ENCODE measurements around the gene CCDC43.
"Not testable (repeated sequence)": the region's sequence is repeated elsewhere in the genome, so short reads cannot be mapped to it uniquely, and the experiment has no call there.

CCDC43 gene

DNA sequence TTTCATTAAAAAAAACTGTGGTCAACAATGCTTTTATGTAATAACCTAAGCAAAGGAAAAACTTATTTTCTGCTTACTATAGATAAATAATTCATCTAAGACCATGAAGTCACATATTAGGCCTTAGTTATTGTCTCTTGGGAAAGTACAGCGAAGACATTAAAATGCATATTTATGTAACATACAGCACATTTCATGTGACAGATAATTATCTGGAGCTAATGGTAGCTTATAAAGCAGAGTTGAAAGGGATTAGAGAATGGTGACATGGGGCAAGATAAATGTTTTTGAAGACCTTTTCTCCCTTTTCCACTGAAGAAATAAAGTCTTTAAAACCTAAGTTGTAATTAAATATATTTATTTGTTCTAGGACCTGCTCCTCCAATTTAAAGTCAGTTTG lies 23.6 kb downstream of the CCDC43 start:
- DNase-seq (ENCODE audit: low read depth): no peak

DNA sequence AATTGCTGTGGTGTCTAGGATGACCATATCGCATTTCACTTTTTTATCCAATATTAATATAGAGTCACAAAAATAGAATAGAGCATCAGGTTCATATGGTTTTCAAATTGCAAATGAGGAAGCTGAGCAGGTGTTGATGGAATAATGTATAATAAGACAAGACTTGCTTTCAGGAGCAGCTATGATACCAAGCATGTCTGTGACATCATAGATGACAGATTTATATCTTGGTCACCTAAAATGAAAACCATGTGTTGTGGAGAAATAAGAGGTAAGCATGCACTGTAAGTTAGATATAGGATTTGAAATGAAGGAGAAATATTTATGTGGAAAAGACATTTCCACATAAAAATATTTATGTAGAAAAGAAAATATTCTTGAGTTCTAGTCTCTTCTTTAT lies 24.7 kb downstream of the CCDC43 start:
- DNase-seq (ENCODE audit: low read depth): no peak

DNA sequence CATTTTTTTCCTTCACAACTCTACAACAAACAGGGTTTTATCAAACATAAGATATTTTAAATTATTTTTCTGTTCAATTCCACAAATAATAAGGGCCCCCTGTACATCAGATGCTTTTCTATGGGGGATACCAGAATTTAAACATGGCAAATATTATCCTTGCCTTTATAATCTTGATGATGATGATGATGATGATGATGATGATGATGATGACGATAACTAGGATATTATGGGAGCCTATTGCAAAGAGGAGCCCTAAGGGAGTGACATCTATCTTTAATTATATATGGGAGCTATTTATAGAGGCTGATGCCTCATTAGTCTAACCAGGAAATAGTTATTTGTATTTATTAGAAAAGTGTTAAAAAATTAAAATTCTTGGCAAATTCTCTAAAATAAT lies 26.5 kb downstream of the CCDC43 start:
- DNase-seq (ENCODE audit: low read depth): no peak

DNA sequence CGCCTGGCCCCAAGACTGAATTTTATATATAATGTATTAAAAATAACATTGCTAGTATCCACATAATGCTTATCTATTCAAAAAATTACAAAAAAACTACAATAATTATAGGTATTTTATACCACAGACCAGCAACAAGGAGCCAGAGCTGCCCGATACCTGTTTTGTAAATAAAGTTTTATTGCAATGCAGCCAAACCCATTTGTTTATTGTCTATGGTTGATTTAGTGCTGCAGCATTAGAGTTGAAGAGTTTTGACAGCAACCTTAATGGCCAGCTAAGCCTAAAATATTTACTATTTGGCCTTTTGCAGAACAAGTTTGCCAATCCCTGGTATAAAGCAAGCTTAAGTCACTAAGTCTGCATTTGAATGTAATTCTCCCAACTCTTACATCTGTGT lies 27.7 kb downstream of the CCDC43 start:
- DNase-seq (ENCODE audit: low read depth): no peak

DNA sequence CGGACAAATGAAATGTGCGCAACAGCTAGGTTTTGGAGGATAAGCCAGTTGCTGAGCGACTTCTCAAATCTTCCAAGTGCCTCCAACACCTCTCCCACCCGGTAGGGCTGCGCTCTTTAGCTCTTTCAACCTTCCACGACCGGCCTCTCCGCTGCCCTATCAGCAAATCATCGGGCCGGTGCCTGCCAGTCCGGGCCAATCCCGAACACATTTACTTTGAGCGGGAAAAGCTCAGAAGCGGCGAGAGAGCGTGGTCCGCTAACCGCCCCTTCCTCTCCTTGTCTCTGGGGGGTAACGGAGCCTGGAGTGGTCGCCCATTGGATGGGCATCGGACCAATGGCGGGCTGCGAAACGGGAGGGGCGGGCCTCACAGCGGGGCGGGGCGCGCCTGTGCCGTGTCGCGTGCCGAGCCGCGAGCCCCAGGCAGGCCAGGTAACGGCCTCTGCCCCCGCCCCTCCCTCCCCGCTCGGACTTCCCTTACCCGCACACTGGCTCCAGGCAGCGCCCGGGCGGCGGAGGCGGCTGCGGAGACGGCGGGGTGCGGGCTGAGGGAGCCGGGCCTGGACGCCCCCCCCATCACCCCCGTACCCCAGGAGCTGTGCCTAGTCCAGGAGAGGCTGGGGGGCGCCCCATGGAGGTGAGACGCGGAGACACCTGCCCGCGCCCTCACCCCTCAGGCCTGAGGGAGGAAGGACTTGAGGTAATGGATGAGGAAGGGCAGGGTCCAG lies 33.4 kb downstream of the CCDC43 start, which contains the start of gene MEIOC:
MEIOC (plus strand) TSS at position 486 of the 728 bp plus-strand sequence; CDS start at position 632, 146 bp downstream.
- no peak for DNase-seq (ENCODE audit: low read depth)

DNA sequence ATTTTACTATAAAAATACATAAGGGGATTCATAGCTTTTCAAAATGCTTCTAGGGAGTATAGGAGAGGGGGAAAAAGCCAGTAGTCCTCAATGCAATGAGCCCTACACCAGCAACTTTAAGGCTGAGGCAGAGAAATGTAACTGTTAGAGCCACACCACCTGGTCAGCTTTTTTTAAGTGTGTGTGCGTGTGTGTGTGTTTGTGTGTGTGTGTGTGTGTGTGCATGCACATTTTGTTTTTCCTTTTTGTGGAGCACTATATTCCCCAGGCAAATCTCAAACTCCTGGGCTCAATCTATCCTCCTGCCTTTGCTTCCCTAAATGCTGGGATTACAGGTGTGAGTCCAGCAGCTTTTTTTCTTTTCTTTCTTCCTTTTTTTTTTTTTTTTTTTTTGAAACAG lies 35.6 kb downstream of the CCDC43 start:
- no peak for DNase-seq (ENCODE audit: low read depth)

DNA sequence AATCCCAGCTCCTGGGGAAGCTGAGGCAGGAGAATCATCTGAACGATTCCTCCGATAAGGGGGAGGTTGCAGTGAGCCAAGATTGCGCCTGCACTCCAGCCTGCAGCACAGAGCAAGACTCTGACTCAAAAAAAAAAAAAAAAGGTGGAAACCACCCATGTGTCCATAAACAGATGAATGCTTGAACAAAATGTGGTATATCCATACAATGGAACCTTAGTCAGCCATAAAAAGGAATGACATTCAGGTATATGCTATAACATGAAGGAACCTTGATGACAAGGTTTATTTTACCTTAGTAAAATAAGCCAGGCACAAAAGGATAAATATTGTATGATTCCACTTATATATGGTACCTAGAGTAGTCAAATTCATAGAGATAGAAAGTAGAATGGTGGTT lies 36.2 kb downstream of the CCDC43 start:
- DNase-seq (ENCODE audit: low read depth): no peak

DNA sequence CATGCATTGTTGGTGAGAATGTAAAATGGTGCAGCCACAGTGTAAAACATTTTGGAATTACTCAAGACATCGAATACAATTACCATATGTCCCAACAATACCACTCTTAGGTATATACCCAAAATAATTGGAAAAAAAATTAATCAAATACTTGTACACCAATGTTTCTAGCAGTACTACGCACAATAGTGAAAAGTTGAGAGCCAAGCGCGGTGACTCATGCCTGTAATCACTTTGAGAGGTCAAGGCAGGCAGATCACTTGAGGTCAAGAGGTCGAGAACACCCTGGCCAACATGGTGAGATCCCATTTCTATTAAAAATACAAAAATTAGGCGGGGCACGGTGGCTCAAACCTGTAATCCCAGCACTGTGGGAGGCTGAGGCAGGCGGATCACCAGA lies 36.8 kb downstream of the CCDC43 start:
- DNase-seq (ENCODE audit: low read depth): no peak

DNA sequence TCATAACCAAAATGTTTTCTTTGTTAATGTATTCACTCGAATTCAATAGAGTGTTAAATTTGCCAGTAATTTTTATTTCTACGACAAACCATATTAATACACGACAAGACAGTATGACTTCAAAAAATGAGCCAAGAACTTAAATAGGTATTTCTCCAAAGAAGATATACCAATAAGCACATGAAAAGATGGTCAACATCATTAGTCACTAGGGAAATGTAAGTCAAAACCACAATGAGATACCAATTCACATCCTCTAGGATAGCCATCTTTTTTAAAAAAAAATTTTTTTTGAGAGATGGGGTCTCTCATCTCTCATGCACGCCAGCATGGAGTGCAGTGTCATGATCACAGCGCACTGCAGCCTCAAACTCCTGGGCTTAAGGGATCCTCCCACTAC lies 38.3 kb downstream of the CCDC43 start:
- DNase-seq (ENCODE audit: low read depth): no peak

DNA sequence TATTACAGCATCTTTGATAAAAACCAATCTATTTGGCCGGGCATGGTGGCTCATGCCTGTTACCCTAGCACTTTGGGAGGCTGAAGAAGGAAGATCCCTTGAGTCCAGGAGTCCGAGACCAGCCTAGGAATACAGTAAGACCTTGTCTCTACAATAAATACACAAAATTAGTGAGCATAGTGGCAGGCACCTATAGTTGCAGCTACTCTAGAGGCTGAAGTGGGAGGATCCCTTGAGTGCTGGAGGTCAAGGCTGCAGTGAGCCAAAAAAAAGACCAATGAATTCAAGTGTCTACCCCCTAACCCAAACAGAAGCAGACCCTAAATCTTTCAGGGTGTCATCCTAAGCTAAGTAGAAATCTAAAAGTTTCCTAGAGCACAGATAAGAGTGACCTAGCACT lies 40.6 kb downstream of the CCDC43 start:
- DNase-seq (ENCODE audit: low read depth): no peak

DNA sequence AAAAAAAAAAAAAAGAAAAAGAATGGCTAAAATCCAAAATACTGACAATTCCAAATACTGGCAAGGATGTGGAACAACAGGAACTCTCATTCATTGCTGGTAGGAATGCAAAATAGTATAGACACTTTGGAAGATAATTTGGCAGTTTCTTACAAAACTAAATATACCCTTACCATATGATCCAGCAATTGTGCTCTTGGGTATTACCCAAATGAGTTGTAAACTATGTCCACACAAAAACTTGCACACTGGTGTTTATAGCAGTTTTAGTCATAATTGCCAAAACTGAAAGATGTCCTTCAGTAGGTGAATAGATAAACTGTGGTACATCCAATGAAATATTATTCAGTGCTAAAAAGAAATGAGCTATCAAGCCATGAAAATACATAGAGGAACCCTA lies 41.8 kb downstream of the CCDC43 start:
- no peak for DNase-seq (ENCODE audit: low read depth)

DNA sequence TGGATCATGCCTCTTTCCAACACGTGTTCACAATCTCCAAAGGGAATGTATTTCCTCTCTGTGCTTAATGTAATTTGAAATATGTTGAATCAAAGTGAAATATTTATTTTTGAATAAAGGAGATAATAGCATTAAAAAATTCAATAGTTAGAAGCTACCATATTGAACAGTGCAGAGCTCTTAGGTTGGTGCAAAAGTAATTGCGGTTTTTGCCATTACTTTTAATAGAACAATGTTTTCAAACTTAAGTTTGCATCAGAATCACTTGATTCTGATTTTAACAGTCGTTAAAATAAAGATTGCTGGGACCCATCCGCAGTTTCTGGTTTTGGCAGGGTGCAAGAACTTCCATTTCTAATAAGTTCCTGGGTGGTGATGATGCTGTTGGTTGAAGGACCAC lies 43.3 kb downstream of the CCDC43 start:
- DNase-seq (ENCODE audit: low read depth): no peak

DNA sequence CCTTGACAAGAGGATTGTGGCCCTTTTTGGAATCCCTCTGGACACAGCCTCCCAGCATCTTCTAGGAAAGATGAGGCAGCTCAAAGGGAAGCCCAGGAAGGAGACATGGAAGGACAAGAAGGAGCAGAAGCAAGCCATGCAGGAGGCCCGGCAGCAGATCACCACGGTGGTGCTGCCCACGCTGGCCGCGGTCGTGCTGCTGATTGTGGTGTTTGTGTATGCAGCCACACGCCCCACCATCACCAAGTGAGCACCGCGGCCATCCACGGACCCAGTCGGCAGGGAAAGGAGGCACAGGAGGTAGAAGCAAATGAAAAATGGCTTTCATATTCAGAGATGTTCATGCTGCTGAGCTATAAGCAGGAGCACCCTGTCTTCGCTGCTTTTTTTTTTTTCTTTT lies 44.2 kb downstream of the CCDC43 start:
- DNase-seq (ENCODE audit: low read depth): no peak

DNA sequence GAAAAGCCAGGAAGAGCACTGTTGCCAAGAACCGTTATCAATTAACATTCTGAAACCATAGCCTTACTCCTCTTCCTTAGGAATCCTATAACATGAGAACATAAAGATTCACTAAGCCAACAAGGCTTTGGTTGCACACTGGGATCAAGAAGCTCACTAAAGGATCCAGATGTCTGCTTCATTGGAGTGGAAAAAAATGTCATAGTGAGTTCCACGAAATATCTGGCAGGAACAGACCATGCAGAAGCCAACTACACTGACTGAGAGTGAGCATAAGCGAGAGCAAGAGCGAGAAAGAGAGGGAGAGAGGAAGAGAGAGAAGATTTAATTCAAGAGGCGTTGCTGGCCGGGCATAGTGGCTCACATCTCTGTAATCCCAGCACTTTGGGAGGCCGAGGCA lies 46.7 kb downstream of the CCDC43 start:
- DNase-seq (ENCODE audit: low read depth): no peak

DNA sequence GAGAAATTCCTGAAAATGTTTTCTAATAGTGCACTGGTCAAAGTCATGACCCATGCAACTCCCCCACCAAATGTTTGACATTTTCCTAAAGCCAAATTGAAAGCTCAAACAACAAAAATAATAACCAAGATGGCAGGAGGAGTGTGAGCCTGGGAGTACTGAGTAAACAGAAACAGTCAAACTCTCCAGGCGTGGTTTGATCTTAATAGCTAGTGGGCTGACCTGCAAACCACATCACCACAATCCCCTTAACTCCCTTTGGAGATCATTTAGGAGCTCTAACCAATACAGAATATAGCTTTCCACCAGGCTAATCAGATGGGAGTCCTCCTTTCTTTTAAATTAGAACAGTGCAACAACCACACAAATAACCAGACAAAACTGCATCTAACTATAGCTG lies 52.5 kb downstream of the CCDC43 start:
- no peak for DNase-seq (ENCODE audit: low read depth)

DNA sequence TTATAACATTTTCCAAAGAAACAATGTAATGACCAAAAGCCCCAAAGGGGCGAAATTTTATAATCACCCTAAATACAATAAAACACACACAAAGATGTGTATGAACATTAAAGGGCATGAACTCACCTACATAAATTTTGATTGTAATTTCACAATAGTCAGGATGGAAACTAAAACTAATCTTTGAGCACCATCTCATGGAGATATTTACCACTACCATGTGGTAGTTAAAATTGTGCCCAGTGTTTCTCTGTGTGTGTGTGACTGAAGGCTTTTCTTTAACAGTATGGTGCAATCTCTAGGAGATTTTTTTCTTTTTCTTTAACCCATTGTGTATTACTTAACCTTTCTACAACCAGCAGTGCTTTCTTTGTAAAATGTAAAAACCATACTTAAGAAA lies 53.0 kb downstream of the CCDC43 start:
- no peak for DNase-seq (ENCODE audit: low read depth)

DNA sequence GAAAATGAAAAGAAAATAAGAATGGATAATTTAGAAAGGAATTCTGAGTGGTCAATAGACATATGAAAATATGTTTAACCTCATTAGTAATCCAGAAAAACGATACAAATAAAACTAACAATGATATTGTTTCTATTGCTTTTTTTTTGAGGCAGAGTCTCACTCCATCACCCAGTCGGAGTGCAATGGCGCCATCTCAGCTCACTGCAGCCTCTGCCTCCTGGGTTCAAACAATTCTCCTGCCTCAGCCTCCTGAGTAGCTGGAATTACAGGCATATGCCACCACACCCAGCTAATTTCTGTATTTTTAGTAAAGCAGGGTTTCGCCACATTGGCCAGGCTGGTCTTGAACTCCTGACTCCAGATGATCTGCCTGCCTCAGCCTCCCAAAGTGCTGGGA lies 55.2 kb downstream of the CCDC43 start:
- not testable (repeated sequence) for DNase-seq (ENCODE audit: low read depth)

DNA sequence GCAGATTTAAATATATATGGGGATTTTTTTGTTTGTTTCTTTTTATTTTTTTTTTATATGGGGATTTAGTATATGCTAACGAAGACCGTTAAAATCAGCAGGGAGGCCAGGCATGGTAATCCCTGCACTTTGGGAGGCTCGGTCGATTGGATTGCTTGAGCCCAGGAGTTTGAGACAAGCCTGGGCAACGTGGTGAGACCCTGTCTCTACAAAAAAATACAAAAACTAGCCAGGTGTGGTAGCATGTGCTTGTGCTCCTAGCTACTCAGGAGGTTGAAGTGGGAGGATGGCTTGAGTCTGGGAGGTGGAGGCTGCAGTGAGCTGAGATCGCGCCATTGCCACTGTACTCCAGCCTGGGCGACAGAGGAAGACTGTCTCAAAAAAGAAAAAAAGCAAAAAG lies 55.6 kb downstream of the CCDC43 start:
- DNase-seq (ENCODE audit: low read depth): no peak

DNA sequence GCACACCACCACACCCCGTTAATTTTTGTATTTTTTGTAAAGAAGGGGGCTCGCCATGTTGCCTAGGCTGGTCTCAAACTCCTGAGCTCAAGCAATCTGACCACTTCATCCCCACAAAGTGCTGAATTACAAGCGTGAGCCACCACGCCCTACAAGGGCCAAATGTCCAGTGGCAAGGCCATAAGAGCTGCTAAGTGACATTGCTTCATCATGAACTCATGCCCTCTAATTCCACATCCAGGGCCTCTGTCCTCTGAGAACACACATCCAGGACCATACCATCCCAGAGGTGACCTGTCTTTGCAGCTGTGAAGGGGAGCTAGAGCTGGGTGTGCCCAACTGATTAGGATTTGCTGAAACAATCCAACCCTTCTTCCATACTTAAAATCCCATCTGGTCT lies 58.9 kb downstream of the CCDC43 start:
- no peak for DNase-seq (ENCODE audit: low read depth)

DNA sequence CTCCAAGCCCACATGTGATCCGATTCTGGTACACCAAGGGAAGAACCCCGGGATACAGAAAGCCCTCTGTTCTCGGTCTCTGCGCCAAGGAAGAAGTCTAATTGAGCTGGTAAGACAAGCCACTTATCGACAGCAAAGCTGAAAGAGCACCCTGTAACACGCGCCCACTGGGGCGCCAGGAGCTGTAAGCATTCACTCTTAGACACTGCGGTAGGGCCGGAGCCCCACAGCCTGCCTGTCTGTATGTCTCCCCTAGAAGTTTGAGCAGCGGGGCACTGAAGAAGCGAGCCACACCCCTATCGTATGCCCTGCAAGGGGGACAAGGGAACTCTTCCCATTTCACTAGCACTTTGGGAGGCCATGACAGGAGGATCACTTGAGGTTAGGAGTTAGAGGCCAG lies 60.3 kb downstream of the CCDC43 start:
- no peak for DNase-seq (ENCODE audit: low read depth)

DNA sequence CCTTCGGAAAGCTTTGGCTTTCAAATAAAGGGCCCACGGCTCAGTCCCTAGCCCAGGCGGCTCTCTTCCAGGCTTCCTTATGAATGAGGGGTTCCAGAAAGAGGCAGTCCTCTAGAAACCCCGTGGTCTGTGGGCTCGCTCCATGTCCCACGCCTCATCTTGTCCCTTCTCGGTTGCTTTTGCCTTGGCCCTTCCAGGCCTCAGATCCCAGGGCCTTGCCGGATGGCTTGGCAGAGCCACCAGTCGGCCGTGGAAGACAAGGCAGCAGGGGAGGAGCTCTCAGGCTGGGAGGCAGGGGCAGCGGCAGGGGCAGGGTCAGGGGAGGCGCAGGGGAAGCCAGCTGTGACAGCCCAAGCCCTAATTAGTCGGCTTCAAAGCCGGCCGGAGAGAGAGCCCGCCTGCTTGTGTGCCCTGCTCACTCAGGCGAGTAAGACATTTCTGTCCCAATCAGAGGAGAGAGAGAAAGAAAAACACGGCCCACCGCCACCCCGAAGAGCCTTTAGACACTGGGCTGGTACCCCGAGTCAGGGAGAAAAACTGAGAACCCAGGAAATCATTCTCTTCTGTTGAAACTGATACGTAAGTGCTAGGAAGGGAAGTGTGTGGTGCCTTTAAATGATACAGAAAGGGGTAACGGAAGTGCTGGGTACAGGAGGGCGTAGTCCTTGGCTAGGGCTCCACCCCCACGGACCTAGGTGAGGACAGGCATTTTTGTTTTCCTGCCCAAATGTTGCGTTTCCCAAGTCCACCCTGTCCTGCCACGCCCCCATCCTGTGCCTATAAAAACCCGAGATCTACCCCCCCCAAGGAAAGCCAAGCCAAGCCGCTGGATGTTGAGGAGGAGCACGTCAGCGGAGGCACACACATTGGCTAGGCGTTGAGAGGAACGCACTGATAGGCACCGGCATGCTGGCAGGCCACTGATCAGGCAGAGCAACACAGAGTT lies 61.1 kb downstream of the CCDC43 start:
- DNase-seq (ENCODE audit: low read depth): no peak

DNA sequence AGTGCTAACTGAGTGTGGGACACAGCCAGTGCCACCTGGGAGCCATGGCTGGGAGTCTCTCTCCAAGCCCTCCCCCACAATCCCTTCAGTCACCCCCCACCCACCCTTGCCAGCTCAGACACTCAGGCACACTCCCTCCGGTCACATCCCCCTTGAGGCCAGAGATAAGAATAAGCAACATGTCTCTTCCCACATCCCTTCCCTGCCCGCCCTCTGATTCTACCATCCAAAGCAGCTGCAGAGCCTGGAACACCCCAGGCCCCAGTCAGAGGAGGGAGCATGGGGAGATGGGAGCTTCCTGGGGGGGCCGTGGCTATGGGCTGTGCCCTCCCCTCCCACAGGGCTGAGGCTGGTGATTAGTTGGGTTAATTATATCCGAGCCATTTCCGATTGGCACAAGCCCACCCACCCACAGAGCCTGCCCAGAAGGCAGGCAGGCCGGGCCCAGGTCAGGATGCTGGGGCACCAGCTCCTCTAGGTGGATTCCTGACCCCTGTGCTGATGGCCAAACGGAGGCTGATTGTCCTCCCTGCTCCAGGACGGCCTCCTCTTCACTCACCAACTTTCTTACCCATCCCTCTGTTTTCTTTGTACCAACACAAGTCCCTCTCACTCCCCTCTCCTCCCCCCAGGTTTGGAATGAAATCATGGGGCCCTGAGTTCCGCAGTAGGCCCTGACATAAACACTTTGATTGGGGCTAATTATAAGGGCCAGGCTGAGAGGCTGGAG lies 61.9 kb downstream of the CCDC43 start:
- no peak for DNase-seq (ENCODE audit: low read depth)

Measured in activated T-helper 1 cell treated with Interleukin-2 at 50 U/mL for 16 hours (primary cell).